Subcutaneous adipose tissue (tissue), 4 donors: ENCODE results near the gene SORBS1. TPM values are rescaled to one million over a fixed set of nuclear protein-coding genes. Genes with fewer than 3 reads are reported as not detected.

Experiments
- CTCF ChIP-seq: fragments of 450-650 bp; IDR thresholded peaks from one replicate; pipeline ENCODE4 v1.5.1; 2016; ENCODE audit warnings: low read depth, mild to moderate bottlenecking, control low read depth, antibody characterized with exemption, moderate library complexity
- total RNA-seq, 4 donors: library from RNA; depleted of rRNA; stranded (reverse); fragments of >200 nt; gene quantifications; one replicate each; pipeline ENCODE4 v1.1.0, GENCODE V29; 2016

SORBS1 gene
- total RNA-seq, 4 donors from 2014 or later = 460 to 715 (median 623) TPM

GRCh38 chr10:95407546-95407945 lies 153.6 kb downstream of the SORBS1 start:
- no peak for TF ChIP-seq CTCF

GRCh38 chr10:95406651-95407280 lies 154.4 kb downstream of the SORBS1 start:
- no peak for TF ChIP-seq CTCF

DNA sequence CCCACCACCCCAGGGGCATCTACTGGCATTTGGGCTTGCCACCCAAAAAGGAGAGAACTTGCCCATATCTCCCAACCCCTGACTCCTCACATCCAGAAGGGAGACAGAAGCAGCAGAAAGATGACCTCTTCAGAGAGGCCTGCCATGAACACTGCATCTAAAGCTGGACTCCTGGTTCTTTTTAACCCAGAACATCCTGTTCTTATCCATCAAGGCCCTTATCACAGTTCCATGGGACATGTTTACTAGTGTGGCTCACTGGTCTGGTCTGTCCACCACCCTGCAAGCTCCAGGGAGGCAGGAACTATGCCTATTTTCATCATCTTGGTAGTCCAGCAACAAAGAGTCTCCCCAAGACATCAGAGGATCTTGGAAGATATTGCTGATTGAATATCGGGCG lies 155.5 kb downstream of the SORBS1 start:
- no peak for TF ChIP-seq CTCF

- TF ChIP-seq CTCF = no peak
Observed at GRCh38 chr10:95404864-95405263, 156.3 kb downstream of the SORBS1 start.

DNA sequence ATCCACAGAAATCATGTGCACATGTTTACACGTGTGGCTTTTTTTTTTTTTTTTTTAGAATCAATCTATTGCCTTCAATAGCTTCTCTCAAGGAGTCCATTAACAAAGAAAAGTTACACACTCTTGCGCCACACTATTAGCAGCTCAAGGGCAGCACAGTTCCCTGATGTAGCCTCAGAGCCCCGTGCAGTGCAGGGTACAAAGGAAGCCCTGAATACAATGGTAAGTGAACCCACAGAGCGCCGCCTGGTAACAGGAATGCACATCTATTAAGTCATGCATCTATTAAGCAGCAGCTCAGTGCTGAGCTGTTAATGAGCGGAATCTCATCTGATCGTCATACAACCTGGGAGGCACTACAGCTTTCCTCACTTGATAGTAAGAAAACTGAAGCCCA lies 156.7 kb downstream of the SORBS1 start:
- no peak for TF ChIP-seq CTCF

GRCh38 chr10:95403700-95404461 lies 157.3 kb downstream of the SORBS1 start:
- TF ChIP-seq CTCF = no peak

DNA sequence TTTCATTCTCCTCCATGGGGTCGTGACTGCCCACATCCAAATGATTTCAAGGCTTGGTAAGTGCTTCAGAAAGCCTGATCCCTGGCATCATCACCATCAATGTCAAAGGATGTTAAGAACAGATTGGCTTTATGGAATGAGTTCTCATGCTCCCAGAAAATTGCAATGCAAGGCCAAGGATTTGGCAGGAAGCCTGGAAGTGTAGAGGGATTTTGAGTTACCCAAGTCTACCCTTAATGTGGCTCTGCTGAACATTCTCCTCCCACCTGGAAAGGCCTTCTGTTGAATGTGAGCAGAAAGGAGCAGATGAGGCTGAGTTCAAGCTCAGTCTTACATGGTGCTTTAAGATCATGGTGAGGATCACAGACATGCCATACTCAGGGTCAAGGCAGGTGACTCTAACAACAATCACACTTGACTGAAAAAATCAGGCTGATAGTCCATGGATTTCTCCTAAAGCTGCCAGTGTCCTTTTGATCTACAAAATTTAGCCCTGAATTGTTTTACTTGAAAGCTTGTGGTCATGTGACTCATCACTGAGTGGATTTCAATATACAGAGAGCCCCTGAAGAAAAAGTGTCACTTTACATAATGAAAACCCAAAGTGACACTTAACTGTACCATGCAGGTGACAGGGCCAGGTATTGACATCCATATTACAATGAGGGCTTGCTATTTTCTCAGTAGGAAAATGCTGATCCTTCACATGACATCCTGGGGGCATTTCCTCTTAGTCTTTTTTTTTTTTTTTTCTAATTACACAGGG lies 159.3 kb downstream of the SORBS1 start:
- TF ChIP-seq CTCF = no peak
